ENCODE results near the gene NCOA5.

- TF ChIP-seq EZH2phosphoT487 (IDR thresholded peaks at IDR 0.05; ENCODE audit: unreplicated experiment): no peak
- TF ChIP-seq CTCF (conservative IDR thresholded peaks at IDR 0.05; ENCODE audit: low read depth in 2 of 2): no peak
- no peak for TF ChIP-seq EZH2 (IDR thresholded peaks at IDR 0.05; ENCODE audit: low read depth, unreplicated experiment)
- TF ChIP-seq, protein P1, sequence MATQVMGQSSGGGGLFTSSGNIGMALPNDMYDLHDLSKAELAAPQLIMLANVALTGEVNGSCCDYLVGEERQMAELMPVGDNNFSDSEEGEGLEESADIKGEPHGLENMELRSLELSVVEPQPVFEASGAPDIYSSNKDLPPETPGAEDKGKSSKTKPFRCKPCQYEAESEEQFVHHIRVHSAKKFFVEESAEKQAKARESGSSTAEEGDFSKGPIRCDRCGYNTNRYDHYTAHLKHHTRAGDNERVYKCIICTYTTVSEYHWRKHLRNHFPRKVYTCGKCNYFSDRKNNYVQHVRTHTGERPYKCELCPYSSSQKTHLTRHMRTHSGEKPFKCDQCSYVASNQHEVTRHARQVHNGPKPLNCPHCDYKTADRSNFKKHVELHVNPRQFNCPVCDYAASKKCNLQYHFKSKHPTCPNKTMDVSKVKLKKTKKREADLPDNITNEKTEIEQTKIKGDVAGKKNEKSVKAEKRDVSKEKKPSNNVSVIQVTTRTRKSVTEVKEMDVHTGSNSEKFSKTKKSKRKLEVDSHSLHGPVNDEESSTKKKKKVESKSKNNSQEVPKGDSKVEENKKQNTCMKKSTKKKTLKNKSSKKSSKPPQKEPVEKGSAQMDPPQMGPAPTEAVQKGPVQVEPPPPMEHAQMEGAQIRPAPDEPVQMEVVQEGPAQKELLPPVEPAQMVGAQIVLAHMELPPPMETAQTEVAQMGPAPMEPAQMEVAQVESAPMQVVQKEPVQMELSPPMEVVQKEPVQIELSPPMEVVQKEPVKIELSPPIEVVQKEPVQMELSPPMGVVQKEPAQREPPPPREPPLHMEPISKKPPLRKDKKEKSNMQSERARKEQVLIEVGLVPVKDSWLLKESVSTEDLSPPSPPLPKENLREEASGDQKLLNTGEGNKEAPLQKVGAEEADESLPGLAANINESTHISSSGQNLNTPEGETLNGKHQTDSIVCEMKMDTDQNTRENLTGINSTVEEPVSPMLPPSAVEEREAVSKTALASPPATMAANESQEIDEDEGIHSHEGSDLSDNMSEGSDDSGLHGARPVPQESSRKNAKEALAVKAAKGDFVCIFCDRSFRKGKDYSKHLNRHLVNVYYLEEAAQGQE (IDR thresholded peaks at IDR 0.05; ENCODE audit: unreplicated experiment): no peak
- no peak for TF ChIP-seq POLR2AphosphoS5 (IDR thresholded peaks at IDR 0.05; ENCODE audit: low read depth)
Observed at GRCh38 chr20:46137816-46138215, 48.1 kb upstream of the NCOA5 start.
